Measurements from ENCODE around the gene NPTN.

DNA sequence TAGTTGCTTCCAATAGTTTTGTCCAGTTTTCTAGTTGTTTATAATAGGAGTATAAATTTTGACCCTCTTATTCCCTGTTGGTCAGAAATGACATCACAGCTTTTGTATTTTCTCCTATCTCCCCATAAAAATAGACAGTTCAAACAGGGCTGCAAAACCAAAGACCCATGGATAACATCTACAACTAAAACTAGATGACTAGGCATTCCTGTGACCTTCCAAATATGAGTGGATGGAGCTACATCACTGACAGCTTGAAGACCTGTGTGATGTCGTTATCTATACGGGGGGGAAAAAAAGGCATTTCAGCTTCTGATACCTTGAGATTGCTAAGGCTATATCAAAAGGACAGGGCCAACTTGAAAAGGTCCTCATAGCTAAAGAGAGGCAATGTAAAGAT is 105.6 kb downstream of the NPTN start:
- TF ChIP-seq, protein P1, sequence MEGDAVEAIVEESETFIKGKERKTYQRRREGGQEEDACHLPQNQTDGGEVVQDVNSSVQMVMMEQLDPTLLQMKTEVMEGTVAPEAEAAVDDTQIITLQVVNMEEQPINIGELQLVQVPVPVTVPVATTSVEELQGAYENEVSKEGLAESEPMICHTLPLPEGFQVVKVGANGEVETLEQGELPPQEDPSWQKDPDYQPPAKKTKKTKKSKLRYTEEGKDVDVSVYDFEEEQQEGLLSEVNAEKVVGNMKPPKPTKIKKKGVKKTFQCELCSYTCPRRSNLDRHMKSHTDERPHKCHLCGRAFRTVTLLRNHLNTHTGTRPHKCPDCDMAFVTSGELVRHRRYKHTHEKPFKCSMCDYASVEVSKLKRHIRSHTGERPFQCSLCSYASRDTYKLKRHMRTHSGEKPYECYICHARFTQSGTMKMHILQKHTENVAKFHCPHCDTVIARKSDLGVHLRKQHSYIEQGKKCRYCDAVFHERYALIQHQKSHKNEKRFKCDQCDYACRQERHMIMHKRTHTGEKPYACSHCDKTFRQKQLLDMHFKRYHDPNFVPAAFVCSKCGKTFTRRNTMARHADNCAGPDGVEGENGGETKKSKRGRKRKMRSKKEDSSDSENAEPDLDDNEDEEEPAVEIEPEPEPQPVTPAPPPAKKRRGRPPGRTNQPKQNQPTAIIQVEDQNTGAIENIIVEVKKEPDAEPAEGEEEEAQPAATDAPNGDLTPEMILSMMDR (conservative IDR thresholded peaks at IDR 0.05; ENCODE audit: low read depth, low read length) = no peak
- TF ChIP-seq EZH2 (IDR thresholded peaks at IDR 0.05; ENCODE audit: low read length, unreplicated experiment) (no peak), EZH2phosphoT487 (IDR thresholded peaks at IDR 0.05; ENCODE audit: borderline replicate concordance, low read length) (no peak)

Data from PC-3 (cell line).